SH-SY5Y (cell line): Measurements from ENCODE around the gene PDK2.

Experiments
- GATA2 ChIP-seq: IDR thresholded peaks from 2 replicates; pipeline ENCODE4 v1.6.1; 2011; ENCODE audit warnings: mild to moderate bottlenecking, low read depth, low read length
- GATA3 ChIP-seq: IDR thresholded peaks from 2 replicates; pipeline ENCODE4 v1.6.1; 2011; ENCODE audit warnings: low read depth, mild to moderate bottlenecking, low read length, moderate library complexity

- TF ChIP-seq GATA2 (no peak), GATA3 (no peak)
Observed at GRCh38 chr17:50115756-50116155, 20.6 kb downstream of the PDK2 start.
